ENCODE results near the gene PTCHD1.

Gene PTCHD1

GRCh38 chrX:23373129-23373804 lies 38.6 kb downstream of the PTCHD1 start:
- no peak for TF ChIP-seq CTCF (IDR thresholded peaks at IDR 0.05; ENCODE audit: low read depth, low read length, missing control alignments)
- peak; percentile 11 for DNase-seq (ENCODE audit: extremely low read depth, low read depth)
- no peak overlapping the region for H3K4me3 ChIP-seq (replicated peaks; ENCODE audit: low read depth, low read length)

DNA sequence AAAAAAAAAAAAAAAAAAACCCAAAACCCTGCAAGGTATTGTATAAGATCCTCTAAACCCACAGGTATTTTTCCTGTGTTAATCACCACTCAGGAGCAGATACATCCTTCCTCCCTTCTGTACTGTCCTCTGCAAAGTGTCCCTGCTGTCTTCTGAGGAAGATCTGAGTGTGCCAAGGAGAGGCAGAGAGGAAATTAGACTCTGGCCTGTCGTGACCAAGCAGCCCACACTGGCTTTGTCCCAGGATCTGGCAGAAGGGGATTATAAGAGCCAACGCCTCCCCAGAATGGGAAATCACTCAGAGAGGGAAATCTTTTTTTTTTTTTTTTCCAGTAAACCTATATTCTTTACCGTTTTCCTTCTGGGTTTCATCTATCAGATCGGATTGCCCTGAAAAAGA lies 39.6 kb downstream of the PTCHD1 start:
- no peak for TF ChIP-seq CTCF (IDR thresholded peaks at IDR 0.05; ENCODE audit: low read depth, low read length, missing control alignments)
- no peak for DNase-seq (ENCODE audit: extremely low read depth, low read depth)
- no peak overlapping the region for H3K4me3 ChIP-seq (replicated peaks; ENCODE audit: low read depth, low read length)

GRCh38 chrX:23376581-23376980 lies 41.9 kb downstream of the PTCHD1 start:
- no peak for TF ChIP-seq CTCF (IDR thresholded peaks at IDR 0.05; ENCODE audit: low read depth, low read length, missing control alignments)
- no peak for DNase-seq (ENCODE audit: extremely low read depth, low read depth)
- H3K4me3 ChIP-seq (replicated peaks; ENCODE audit: low read depth, low read length): no peak overlapping the region

GRCh38 chrX:23380581-23380980 lies 45.9 kb downstream of the PTCHD1 start:
- no peak for DNase-seq (ENCODE audit: extremely low read depth, low read depth)
- no peak overlapping the region for H3K4me3 ChIP-seq (replicated peaks; ENCODE audit: low read depth, low read length)
- no peak for TF ChIP-seq CTCF (IDR thresholded peaks at IDR 0.05; ENCODE audit: low read depth, low read length, missing control alignments)

GRCh38 chrX:23381099-23382087 lies 46.7 kb downstream of the PTCHD1 start:
- no peak for DNase-seq (ENCODE audit: extremely low read depth, low read depth)
- H3K4me3 ChIP-seq (replicated peaks; ENCODE audit: low read depth, low read length): no peak overlapping the region
- no peak for TF ChIP-seq CTCF (IDR thresholded peaks at IDR 0.05; ENCODE audit: low read depth, low read length, missing control alignments)

GRCh38 chrX:23382572-23382971 lies 47.9 kb downstream of the PTCHD1 start:
- DNase-seq (ENCODE audit: extremely low read depth, low read depth): no peak
- no peak for TF ChIP-seq CTCF (IDR thresholded peaks at IDR 0.05; ENCODE audit: low read depth, low read length, missing control alignments)
- no peak overlapping the region for H3K4me3 ChIP-seq (replicated peaks; ENCODE audit: low read depth, low read length)
